ENCODE measurements around the gene THSD4. TPM values are rescaled to one million over a fixed set of nuclear protein-coding genes. Genes with fewer than 3 reads are reported as not detected.
A peak's percentile ranks its signal among the peaks of the same experiment; 100 is the strongest.

The THSD4 gene
- total and polyA plus RNA-seq, 8 donors = 15.7 to 43.3 (median 19.1) TPM

GRCh38 chr15:71802770-71803169 lies 687.5 kb downstream of the THSD4 start:
- TF ChIP-seq CTCF (IDR thresholded peaks at IDR 0.05) = peak in 1 of 2 donors; percentile 10
- intact Hi-C loops (cut with DNase I) = no loop called here
- H3K27ac ChIP-seq = no peak overlapping the region
- ATAC-seq = no peak
- no peak for DNase-seq
- no peak overlapping the region for H3K4me3 ChIP-seq
- peaks cover 0 to 4% of the 10 kb centered on the region in 2 donors for H3K4me1 ChIP-seq
- no peaks in the 10 kb centered on the region for H3K9me3 ChIP-seq
- no peaks in the 10 kb centered on the region for H3K36me3 ChIP-seq
- no peaks in the 10 kb centered on the region for H3K27me3 ChIP-seq

- no peak for ATAC-seq
- H3K36me3 ChIP-seq = no peaks in the 10 kb centered on the region
- H3K4me3 ChIP-seq = no peak overlapping the region
- no peaks in the 10 kb centered on the region for H3K27me3 ChIP-seq
- TF ChIP-seq CTCF (IDR thresholded peaks at IDR 0.05) = no peak
- no peak for DNase-seq
- no peaks in the 10 kb centered on the region for H3K9me3 ChIP-seq
- no peak overlapping the region for H3K27ac ChIP-seq
- H3K4me1 ChIP-seq = peaks cover 0 to 4% of the 10 kb centered on the region in 2 donors
- intact Hi-C loops (cut with DNase I) = no loop called here
Measured at GRCh38 chr15:71804226-71804625, 689.0 kb downstream of the THSD4 start.

GRCh38 chr15:71804695-71805470 lies 689.6 kb downstream of the THSD4 start:
- Histone ChIP-seq H3K4me3 (no peak overlapping the region), H3K36me3 (no peaks in the 10 kb centered on the region), H3K4me1 (peaks cover 0 to 4% of the 10 kb centered on the region in 2 donors), H3K9me3 (no peaks in the 10 kb centered on the region), H3K27me3 (no peaks in the 10 kb centered on the region), H3K27ac (no peak overlapping the region)
- TF ChIP-seq CTCF (IDR thresholded peaks at IDR 0.05) = no peak
- intact Hi-C loops (cut with DNase I) = no loop called here
- no peak for DNase-seq
- no peak for ATAC-seq

- DNase-seq = peak in 1 of 4 donors; percentile 47
- no peak for ATAC-seq
- no peak for TF ChIP-seq CTCF (IDR thresholded peaks at IDR 0.05)
Measured at GRCh38 chr15:71806452-71806931, 691.2 kb downstream of the THSD4 start.

GRCh38 chr15:71807125-71807629 lies 691.9 kb downstream of the THSD4 start:
- no peaks in the 10 kb centered on the region for H3K36me3 ChIP-seq
- no peaks in the 10 kb centered on the region for H3K9me3 ChIP-seq
- H3K4me1 ChIP-seq = no peaks in the 10 kb centered on the region
- no peak overlapping the region for H3K4me3 ChIP-seq
- intact Hi-C loops (cut with DNase I) = no loop called here
- H3K27me3 ChIP-seq = no peaks in the 10 kb centered on the region
- no peak for DNase-seq
- ATAC-seq = no peak
- no peak overlapping the region for H3K27ac ChIP-seq
- TF ChIP-seq CTCF (IDR thresholded peaks at IDR 0.05) = no peak

More at GRCh38 chr15:71806452-71806931, 691.2 kb downstream of the THSD4 start:
- Histone ChIP-seq H3K4me1 (no peaks in the 10 kb centered on the region), H3K9me3 (no peaks in the 10 kb centered on the region), H3K27me3 (no peaks in the 10 kb centered on the region), H3K27ac (no peak overlapping the region), H3K36me3 (no peaks in the 10 kb centered on the region), H3K4me3 (no peak overlapping the region)
- intact Hi-C loops (cut with DNase I) = no loop called here
